ENCODE results near the gene ELAPOR1.

The ELAPOR1 gene

DNA sequence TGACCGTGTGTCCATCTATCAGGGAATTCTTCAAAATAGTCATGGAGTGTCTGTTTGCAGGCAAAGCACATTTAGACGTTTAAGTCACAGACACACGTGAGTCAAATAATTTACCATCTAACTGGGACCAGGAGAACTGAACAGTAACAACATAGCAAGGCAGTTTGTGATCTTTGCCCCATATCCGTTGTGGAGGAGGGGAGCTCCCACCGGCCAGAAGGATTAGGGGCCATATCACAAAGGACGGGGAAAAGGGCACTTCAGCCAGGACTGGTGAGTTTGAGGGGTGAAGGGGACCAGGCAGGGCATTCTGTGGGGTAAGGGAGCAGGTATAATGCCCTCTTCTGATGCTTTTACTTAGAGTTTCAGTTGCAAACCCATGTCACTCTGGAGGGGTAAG lies 22.9 kb downstream of the ELAPOR1 start:
- Histone ChIP-seq H4K20me1 (ENCODE audit: insufficient read depth, low read length) (no peaks in the 10 kb centered on the region), H3F3A (ENCODE audit: insufficient read depth, low read length) (no peaks in the 10 kb centered on the region), H2AFZ (ENCODE audit: low read length) (no peak overlapping the region), H3K79me2 (ENCODE audit: low read length) (no peaks in the 10 kb centered on the region), H3K9me2 (replicated peaks; ENCODE audit: insufficient read depth, low read length) (no peaks in the 10 kb centered on the region), H3K36me3 (replicated peaks; ENCODE audit: insufficient read depth, low read length) (no peaks in the 10 kb centered on the region), H3K27me3 (replicated peaks; ENCODE audit: insufficient read depth, low read length) (no peaks in the 10 kb centered on the region), H3K4me2 (ENCODE audit: low read depth, low read length) (no peak overlapping the region), H3K27ac (ENCODE audit: low read length) (no peak overlapping the region), H3K9me3 (replicated peaks; ENCODE audit: insufficient read depth, low read length) (no peaks in the 10 kb centered on the region), H3K9ac (ENCODE audit: low read length) (no peak overlapping the region), H3K4me1 (ENCODE audit: low read length) (no peaks in the 10 kb centered on the region), H3K4me3 (ENCODE audit: low read length) (no peak overlapping the region)
- no peak for TF ChIP-seq EZH2 (optimal IDR thresholded peaks at IDR 0.05; ENCODE audit: low read depth, low read length)
- no peak for TF ChIP-seq EZH2phosphoT487 (IDR thresholded peaks at IDR 0.05; ENCODE audit: low read length)
- TF ChIP-seq, protein P1, sequence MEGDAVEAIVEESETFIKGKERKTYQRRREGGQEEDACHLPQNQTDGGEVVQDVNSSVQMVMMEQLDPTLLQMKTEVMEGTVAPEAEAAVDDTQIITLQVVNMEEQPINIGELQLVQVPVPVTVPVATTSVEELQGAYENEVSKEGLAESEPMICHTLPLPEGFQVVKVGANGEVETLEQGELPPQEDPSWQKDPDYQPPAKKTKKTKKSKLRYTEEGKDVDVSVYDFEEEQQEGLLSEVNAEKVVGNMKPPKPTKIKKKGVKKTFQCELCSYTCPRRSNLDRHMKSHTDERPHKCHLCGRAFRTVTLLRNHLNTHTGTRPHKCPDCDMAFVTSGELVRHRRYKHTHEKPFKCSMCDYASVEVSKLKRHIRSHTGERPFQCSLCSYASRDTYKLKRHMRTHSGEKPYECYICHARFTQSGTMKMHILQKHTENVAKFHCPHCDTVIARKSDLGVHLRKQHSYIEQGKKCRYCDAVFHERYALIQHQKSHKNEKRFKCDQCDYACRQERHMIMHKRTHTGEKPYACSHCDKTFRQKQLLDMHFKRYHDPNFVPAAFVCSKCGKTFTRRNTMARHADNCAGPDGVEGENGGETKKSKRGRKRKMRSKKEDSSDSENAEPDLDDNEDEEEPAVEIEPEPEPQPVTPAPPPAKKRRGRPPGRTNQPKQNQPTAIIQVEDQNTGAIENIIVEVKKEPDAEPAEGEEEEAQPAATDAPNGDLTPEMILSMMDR (IDR thresholded peaks at IDR 0.05; ENCODE audit: low read length) = no peak
- DNase-seq = no peak

DNA sequence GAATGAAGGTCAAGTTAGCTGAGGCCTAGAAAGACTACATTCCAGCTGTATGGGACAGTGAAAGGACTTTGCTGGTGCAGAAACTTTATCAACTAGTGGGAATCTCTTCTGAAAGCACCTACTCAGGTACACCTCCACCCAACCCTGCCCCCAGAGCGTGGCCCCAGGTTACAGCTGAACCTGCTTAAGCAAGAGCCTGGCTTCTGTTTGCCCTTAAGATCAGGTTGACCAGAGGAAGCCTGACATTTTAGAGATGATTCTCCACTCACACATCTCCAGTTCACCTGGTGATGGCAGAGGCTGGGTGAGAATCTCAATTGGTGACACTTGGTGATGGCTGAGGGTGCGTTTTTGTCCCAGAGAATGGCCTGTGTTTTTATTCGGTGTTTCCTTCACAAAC lies 24.0 kb downstream of the ELAPOR1 start:
- Histone ChIP-seq H3F3A (ENCODE audit: insufficient read depth, low read length) (no peaks in the 10 kb centered on the region), H3K9me2 (replicated peaks; ENCODE audit: insufficient read depth, low read length) (no peaks in the 10 kb centered on the region), H3K9ac (ENCODE audit: low read length) (no peak overlapping the region), H3K4me3 (ENCODE audit: low read length) (no peak overlapping the region), H3K36me3 (replicated peaks; ENCODE audit: insufficient read depth, low read length) (no peaks in the 10 kb centered on the region), H4K20me1 (ENCODE audit: insufficient read depth, low read length) (no peaks in the 10 kb centered on the region), H3K27ac (ENCODE audit: low read length) (no peak overlapping the region), H3K4me2 (ENCODE audit: low read depth, low read length) (no peak overlapping the region), H3K27me3 (replicated peaks; ENCODE audit: insufficient read depth, low read length) (no peaks in the 10 kb centered on the region), H3K4me1 (ENCODE audit: low read length) (no peaks in the 10 kb centered on the region), H3K9me3 (replicated peaks; ENCODE audit: insufficient read depth, low read length) (no peaks in the 10 kb centered on the region), H3K79me2 (ENCODE audit: low read length) (no peaks in the 10 kb centered on the region), H2AFZ (ENCODE audit: low read length) (no peak overlapping the region)
- TF ChIP-seq EZH2 (optimal IDR thresholded peaks at IDR 0.05; ENCODE audit: low read depth, low read length) = no peak
- no peak for TF ChIP-seq EZH2phosphoT487 (IDR thresholded peaks at IDR 0.05; ENCODE audit: low read length)
- TF ChIP-seq, protein P1 (IDR thresholded peaks at IDR 0.05; ENCODE audit: low read length) = no peak
- no peak for DNase-seq

DNA sequence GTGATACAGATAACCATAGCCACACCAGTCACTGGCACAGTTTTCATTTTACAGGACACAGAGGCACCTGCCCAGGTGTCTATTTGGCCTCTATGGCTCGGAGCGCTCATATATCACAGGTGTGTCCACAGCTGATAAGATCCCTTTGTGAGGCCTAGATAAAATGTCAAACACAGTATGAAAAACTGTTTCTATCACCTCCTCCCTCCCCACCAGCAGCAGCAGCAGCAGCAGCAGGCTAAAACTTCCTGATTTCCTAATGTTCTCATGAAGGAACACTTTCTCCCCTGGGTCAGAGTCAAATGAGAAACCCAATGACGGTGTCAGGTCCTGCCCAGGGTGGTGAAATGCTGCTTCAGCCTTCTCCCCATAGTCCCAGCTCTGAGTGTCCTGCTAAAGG lies 24.4 kb downstream of the ELAPOR1 start:
- no peak overlapping the region for H2AFZ ChIP-seq (ENCODE audit: low read length)
- no peaks in the 10 kb centered on the region for H3F3A ChIP-seq (ENCODE audit: insufficient read depth, low read length)
- TF ChIP-seq, protein P1 (IDR thresholded peaks at IDR 0.05; ENCODE audit: low read length) = no peak
- TF ChIP-seq EZH2 (optimal IDR thresholded peaks at IDR 0.05; ENCODE audit: low read depth, low read length) = no peak
- no peak for TF ChIP-seq EZH2phosphoT487 (IDR thresholded peaks at IDR 0.05; ENCODE audit: low read length)
- H3K27me3 ChIP-seq (replicated peaks; ENCODE audit: insufficient read depth, low read length) = no peaks in the 10 kb centered on the region
- H3K79me2 ChIP-seq (ENCODE audit: low read length) = no peaks in the 10 kb centered on the region
- H3K9me2 ChIP-seq (replicated peaks; ENCODE audit: insufficient read depth, low read length) = no peaks in the 10 kb centered on the region
- no peak overlapping the region for H3K9ac ChIP-seq (ENCODE audit: low read length)
- no peaks in the 10 kb centered on the region for H3K4me1 ChIP-seq (ENCODE audit: low read length)
- no peaks in the 10 kb centered on the region for H3K9me3 ChIP-seq (replicated peaks; ENCODE audit: insufficient read depth, low read length)
- no peak overlapping the region for H3K4me2 ChIP-seq (ENCODE audit: low read depth, low read length)
- H3K36me3 ChIP-seq (replicated peaks; ENCODE audit: insufficient read depth, low read length) = no peaks in the 10 kb centered on the region
- DNase-seq = no peak
- H3K4me3 ChIP-seq (ENCODE audit: low read length) = no peak overlapping the region
- no peak overlapping the region for H3K27ac ChIP-seq (ENCODE audit: low read length)
- H4K20me1 ChIP-seq (ENCODE audit: insufficient read depth, low read length) = no peaks in the 10 kb centered on the region
